Measurements from ENCODE around the gene USF2.

DNA sequence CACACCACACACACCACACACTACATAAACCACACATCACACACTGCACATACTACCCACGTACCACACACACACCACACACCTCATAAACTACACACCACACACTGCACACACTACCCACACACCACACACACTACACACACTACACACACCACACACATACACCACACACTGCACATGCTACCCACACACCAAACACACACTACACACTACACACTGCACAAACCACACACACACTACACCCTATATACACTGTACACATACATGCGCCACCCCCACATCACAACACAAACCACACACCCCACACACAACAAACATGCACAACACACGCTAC is 28.7 kb downstream of the USF2 start:
- no peak for TF ChIP-seq EZH2 (IDR thresholded peaks at IDR 0.05; ENCODE audit: borderline replicate concordance, insufficient read depth, low read depth, low read length, poor library complexity, severe bottlenecking)
- TF ChIP-seq, protein P1, sequence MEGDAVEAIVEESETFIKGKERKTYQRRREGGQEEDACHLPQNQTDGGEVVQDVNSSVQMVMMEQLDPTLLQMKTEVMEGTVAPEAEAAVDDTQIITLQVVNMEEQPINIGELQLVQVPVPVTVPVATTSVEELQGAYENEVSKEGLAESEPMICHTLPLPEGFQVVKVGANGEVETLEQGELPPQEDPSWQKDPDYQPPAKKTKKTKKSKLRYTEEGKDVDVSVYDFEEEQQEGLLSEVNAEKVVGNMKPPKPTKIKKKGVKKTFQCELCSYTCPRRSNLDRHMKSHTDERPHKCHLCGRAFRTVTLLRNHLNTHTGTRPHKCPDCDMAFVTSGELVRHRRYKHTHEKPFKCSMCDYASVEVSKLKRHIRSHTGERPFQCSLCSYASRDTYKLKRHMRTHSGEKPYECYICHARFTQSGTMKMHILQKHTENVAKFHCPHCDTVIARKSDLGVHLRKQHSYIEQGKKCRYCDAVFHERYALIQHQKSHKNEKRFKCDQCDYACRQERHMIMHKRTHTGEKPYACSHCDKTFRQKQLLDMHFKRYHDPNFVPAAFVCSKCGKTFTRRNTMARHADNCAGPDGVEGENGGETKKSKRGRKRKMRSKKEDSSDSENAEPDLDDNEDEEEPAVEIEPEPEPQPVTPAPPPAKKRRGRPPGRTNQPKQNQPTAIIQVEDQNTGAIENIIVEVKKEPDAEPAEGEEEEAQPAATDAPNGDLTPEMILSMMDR (IDR thresholded peaks at IDR 0.05): no peak

All from B cell (primary cell).